ENCODE measurements around the gene PNP.

The PNP gene

DNA sequence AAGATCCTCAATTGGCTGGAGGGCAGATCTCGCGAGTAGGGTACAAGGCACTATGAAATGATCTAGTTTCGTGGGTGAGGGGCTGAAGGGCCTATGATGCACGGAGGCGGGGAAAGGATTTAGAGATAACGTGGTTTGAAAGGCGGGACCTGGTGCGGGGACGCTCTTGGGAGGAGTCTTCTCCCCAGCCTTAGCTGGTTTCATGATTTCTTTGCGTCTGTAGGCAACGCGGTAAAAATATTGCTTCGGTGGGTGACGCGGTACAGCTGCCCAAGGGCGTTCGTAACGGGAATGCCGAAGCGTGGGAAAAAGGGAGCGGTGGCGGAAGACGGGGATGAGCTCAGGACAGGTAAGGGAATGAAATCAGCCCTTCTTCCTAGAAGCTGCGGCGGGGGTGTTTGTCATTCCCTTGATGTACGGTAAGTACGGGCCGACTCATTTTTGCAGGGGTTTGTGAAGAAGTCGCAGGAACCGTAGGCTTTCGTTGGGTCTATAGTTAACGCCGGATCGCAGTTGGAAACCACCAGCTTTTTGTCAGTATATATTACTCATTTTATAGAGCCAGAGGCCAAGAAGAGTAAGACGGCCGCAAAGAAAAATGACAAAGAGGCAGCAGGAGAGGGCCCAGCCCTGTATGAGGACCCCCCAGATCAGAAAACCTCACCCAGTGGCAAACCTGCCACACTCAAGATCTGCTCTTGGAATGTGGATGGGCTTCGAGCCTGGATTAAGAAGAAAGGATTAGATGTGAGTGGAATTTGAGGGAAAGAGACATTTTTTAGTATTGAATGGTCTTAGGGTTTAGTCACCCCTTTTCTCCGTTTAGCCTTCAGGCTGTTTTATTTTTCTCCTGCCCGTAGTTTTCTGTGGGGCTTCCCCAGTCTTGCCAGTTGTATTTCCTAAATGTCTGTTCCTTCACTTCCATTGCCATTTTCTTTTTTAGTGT is 13.6 kb upstream of the PNP start:
- peak; percentile 58 to 97 for DNase-seq

GRCh38 chr14:20456971-20457370 is 12.2 kb upstream of the PNP start:
- no peak for DNase-seq

- DNase-seq = no peak
Observed at GRCh38 chr14:20458031-20458789, 11.0 kb upstream of the PNP start.

DNA sequence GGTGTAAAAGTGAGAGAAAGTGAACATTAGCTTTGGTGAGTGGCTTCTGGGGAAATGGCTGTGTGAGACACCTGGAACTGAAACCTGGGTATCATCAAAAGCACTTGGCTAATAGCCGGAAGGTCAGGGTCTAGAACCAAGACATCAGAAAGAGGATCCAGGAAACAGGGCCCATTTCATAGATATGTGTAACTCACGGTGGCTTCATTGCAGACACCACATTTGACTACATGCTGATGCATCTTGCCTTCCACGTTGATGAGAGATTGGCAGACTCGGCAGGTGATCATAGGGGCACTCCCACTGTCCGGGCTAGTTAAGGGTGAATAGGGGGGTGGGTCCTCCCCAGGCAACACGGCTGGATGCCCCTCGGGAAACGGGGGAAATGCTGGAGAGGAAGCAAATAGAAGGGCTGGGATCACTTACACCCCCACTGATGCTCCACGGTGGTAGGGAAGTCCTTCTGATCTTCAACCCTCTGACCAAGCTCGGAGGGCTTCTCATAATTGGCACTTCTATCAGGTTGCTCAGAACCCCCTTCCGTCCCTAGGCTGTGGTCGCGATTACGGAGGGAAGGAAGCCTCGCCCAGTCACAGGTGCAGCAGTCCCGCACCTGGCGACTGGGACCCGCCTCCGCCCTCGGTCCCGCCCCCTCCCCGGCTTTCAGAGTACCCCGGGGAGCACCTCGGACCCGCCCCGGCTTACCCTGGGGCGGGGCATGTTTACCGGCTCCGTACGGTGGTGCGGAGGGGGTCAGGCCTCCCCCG is 8.6 kb upstream of the PNP start:
- peak in 1 of 2 experiments; percentile 61 for DNase-seq

GRCh38 chr14:20461225-20462141 is 7.7 kb upstream of the PNP start, which contains the start of gene PIP4P1:
Gene PIP4P1, minus strand, starts transcription at chr14:20461434. Its CDS starts 109 bp downstream, at chr14:20461325.
- peak; percentile 98 to 100 for DNase-seq

- no peak for DNase-seq
Observed at GRCh38 chr14:20468764-20469241, 403 bp upstream of the PNP start.

GRCh38 chr14:20469890-20470602 is 840 bp downstream of the PNP start:
- DNase-seq = no peak

DNA sequence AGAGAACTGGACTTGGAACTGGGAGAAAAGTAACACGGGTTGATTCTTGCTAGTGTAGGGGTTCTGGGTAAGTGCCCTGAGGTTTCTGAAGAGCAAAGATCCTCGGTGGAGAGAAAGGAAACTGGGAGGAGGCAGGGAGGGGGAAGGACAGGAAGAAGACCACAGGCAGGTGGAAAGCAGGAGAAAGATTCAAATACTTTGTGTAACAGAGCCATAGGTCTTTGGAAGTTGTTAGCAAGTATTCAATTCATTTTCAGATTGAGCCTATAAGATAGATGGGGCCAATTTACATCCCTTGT is 1.3 kb downstream of the PNP start:
- no peak for DNase-seq

GRCh38 chr14:20472536-20473169 is 3.4 kb downstream of the PNP start:
- no peak for DNase-seq

- no peak for DNase-seq
Observed at GRCh38 chr14:20476776-20477175, 7.6 kb downstream of the PNP start.

GRCh38 chr14:20477211-20477876 is 8.1 kb downstream of the PNP start:
- no peak for DNase-seq

- no peak for DNase-seq
Observed at GRCh38 chr14:20478894-20479293, 9.7 kb downstream of the PNP start.

DNA sequence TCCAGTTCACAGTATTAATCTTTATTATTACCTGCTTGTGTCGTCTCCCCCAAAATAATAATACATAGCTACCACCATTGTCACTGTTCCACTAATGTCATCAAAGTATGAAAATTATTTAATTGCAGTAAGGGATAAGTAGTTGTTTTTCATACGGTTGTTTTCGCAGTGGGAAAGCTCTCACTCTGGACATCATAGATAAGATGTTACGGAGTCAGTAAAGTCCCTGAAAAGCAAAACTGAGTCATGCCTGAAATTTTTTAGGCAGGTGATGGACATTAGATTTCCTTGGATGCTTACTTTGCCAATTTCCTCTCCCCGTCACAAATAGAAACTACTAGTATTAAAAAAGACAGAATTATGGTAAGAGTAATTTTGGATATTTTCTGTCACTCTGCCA is 13.2 kb downstream of the PNP start:
- no peak for DNase-seq

GRCh38 chr14:20485900-20486299 is 16.7 kb downstream of the PNP start:
- no peak for DNase-seq

DNA sequence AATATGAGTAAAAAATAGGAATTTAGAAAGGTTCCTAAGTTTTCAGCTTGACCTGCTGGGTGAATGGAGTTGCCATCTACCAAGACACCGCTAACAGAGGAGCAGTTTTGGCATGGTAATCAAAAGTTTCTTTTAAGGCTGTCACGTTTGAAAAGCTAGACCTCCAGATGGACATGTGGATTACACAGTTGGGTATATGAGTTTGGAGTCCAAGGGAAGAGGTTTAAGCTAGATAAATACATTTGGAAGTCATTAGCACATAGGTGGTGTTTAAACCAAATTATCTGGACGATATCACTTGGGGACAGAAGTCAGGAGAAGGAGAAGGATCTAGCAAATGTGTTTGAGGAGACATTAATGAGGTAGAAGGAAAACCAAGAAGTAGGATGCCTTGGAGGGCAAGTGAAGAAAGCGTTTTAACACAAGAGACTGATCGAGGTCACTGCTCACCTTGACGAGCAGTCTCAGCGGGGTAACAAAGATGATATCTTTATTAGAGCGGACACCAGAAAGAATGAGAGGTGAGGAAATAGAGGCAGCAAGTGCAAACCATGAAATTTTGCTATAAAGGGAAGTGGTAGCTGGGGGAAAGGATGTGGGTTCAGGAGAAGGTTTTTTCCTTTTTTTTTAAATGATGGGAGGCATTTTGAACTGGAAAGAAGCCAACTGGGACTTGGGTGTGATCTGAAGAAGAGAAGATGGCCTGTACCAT is 17.6 kb downstream of the PNP start:
- no peak for DNase-seq

DNA sequence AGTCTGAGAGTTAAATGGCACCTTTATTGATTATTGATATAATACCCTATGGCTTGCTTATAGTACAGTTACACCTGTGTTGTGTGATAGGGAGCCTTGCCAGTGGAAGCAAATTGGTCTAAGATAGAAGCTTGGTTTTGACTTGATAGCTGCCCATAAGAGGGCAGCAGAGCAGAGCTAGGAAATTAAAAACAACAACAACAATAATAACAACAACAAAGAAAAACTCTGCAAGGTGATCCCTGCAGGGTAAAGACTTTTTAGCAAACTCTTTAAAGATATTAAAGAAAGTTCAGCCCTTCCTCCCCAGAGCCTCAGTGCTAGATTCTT is 18.2 kb downstream of the PNP start:
- no peak for DNase-seq

DNA sequence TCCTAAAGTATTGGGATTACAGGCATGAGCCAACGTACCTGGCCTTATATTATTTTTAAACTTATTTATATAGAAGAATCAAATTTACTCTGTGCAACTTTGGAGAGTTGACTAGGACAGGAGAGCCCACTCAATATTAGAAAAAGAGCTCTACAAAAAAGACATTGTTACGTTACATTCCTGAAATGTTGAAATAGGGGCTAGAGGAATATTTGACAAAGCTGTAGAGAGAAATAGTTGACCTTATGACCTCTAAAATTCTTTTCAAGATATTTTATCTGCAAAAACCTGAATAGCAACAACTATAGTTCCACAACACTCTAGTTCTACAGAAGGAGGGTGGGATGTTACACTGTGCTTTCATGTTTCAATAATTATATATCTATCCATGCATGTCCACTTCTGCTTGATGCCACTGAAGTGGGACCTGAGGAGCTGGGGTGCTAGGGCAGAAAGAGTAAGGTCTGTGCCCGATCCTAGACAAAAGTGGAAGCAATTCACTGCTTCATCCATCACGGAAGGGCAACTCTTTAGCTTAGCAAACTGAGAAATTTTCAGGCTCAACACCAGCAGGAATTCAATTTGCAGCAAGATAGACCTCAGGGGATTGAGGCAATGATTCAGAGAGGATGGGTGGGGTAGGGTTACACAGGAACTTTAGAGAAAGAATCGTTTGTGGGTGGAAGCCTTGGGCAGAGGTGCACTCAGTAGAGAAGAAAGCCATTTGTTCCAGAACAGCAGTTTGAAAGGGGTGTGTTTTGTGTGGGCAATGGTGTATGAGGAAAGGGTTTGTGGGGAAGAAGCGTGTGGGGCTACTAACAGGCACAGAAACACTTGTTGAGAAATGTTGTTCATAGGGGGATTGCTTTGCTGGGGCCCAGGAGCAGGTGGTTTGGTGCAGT is 20.1 kb downstream of the PNP start:
- DNase-seq = no peak

GRCh38 chr14:20490563-20490962 is 21.4 kb downstream of the PNP start:
- DNase-seq = no peak

GRCh38 chr14:20492486-20492885 is 23.3 kb downstream of the PNP start:
- DNase-seq = no peak
